A549 (cell line): ENCODE data around the gene TCOF1. TPM values are rescaled to one million over a fixed set of nuclear protein-coding genes. Genes with fewer than 3 reads are reported as not detected.

Source experiments
- ATAC-seq, 2 experiments: fragments of 200-7000 bp in 1 of 2; fragments of >200 bp in 1 of 2; cut with Nextera tagmentation in 1 of 2; cut with Tn5 transposase in 1 of 2; 3 replicates each; pipeline versions ENCODE4 v1.8.0 to v1.9.1; 2018 to 2020; ENCODE audit warnings: mild to moderate bottlenecking in 1 of 2, moderate library complexity in 1 of 2
- CTCF ChIA-PET: fragments of 300-600 bp; sonication (Branson Sonifier 250); formaldehyde crosslinking; extraction: SDS; loops from one replicate; lab custom pipeline; 2021; ENCODE audit warnings: antibody characterized with exemption, inconsistent platforms; lab: Yijun Ruan, JAX
- POLR2A ChIA-PET: fragments of 350-600 bp; formaldehyde crosslinking; extraction: SDS; loops from one replicate; lab custom pipeline; 2021; ENCODE audit warnings: antibody characterized with exemption, inconsistent platforms; lab: Yijun Ruan, JAX
- DNase-seq, 2 experiments: peaks; one replicate each; pipeline versions ENCODE4 v3.0.0 to v3.0.0-alpha.2; 2011 to 2016; ENCODE audit warnings: low read depth in 1 of 2, low spot score in 1 of 2
- FAIRE-seq: peaks from 2 replicates; lab custom pipeline; 2011; peaks lifted over from hg19 to GRCh38; lab: Jason Lieb, UNC
- H3K27ac ChIP-seq, 2 experiments: fragments of >200 bp; sonication (Bioruptor Twin); formaldehyde crosslinking; 3 replicates each; pipeline ENCODE4 v1.5.1; 2016 to 2017
- H3K4me1 ChIP-seq: fragments of >200 bp; sonication (Bioruptor Twin); formaldehyde crosslinking; 3 replicates; pipeline ENCODE4 v1.6.1; 2016
- H3K4me2 ChIP-seq: fragments of >200 bp; sonication (Bioruptor Twin); formaldehyde crosslinking; 3 replicates; pipeline ENCODE4 v1.6.1; 2016
- H3K4me3 ChIP-seq: fragments of >200 bp; sonication (Bioruptor Twin); formaldehyde crosslinking; 3 replicates; pipeline ENCODE4 v1.5.1; 2016
- H3K9me3 ChIP-seq: fragments of >200 bp; sonication (Bioruptor Twin); formaldehyde crosslinking; 3 replicates; pipeline ENCODE4 v1.6.1; 2016
- BHLHE40 ChIP-seq: IDR thresholded peaks from 2 replicates; pipeline ENCODE4 v1.6.1; 2012; ENCODE audit warnings: low read depth, low read length, inconsistent platforms
- CBX8 ChIP-seq: fragments of 200-600 bp; sonication (generic); IDR thresholded peaks from 2 replicates; pipeline ENCODE4 v1.6.1; 2016
- CEBPB ChIP-seq, 2 experiments: fragments of >200 bp in 1 of 2; sonication (Bioruptor Twin) in 1 of 2; formaldehyde crosslinking in 1 of 2; IDR thresholded peaks; 2 replicates each; pipeline ENCODE4 v1.6.1; 2012 to 2016
- EHF ChIP-seq: fragments of 250-450 bp; sonication (Bioruptor Pico); IDR thresholded peaks from 2 replicates; pipeline ENCODE4 v1.5.0; 2020; ENCODE audit warnings: mild to moderate bottlenecking
- EHMT2 ChIP-seq: fragments of 200-600 bp; sonication (generic); IDR thresholded peaks from 2 replicates; pipeline ENCODE4 v1.6.1; 2016; ENCODE audit warnings: antibody characterized with exemption, low read depth, mild to moderate bottlenecking, moderate library complexity
- ESRRA ChIP-seq: fragments of 150-350 bp; IDR thresholded peaks from 2 replicates; pipeline ENCODE4 v1.6.1; 2014; ENCODE audit warnings: mild to moderate bottlenecking, low read length, borderline replicate concordance
- FOSL2 ChIP-seq, 2 experiments: fragments of 450-650 bp in 1 of 2; fragments of >200 bp in 1 of 2; sonication (Bioruptor Twin) in 1 of 2; formaldehyde crosslinking; IDR thresholded peaks; 2 replicates each; pipeline versions ENCODE4 v1.5.0 to v1.6.1; 2016 to 2020; ENCODE audit warnings: mild to moderate bottlenecking in 1 of 2, moderate library complexity in 1 of 2
- FOXS1 ChIP-seq: fragments of 250-450 bp; sonication (Bioruptor Pico); IDR thresholded peaks from 2 replicates; pipeline ENCODE4 v1.5.0; 2020; ENCODE audit warnings: mild to moderate bottlenecking, moderate library complexity
- GATA3 ChIP-seq: IDR thresholded peaks from 2 replicates; pipeline ENCODE4 v1.6.1; 2012; ENCODE audit warnings: borderline replicate concordance
- HOXB13 ChIP-seq: fragments of 250-450 bp; sonication (Bioruptor Pico); IDR thresholded peaks from 2 replicates; pipeline ENCODE4 v1.5.0; 2020; ENCODE audit warnings: low read depth, mild to moderate bottlenecking, moderate library complexity
- HOXB5 ChIP-seq: fragments of 250-450 bp; sonication (Bioruptor Pico); IDR thresholded peaks from 2 replicates; pipeline ENCODE4 v1.5.0; 2020; ENCODE audit warnings: mild to moderate bottlenecking, moderate library complexity
- KDM1A ChIP-seq: fragments of 200-600 bp; sonication (generic); IDR thresholded peaks from 2 replicates; pipeline ENCODE4 v1.6.1; 2016; ENCODE audit warnings: low read depth, mild to moderate bottlenecking
- KDM5A ChIP-seq: fragments of 200-600 bp; sonication (generic); IDR thresholded peaks from 2 replicates; pipeline ENCODE4 v1.6.1; 2016; ENCODE audit warnings: antibody characterized with exemption, mild to moderate bottlenecking
- MAFK ChIP-seq: fragments of 450-650 bp; IDR thresholded peaks from 2 replicates; pipeline ENCODE4 v1.6.1; 2014; ENCODE audit not compliant: partially characterized antibody
- NFE2L2 ChIP-seq: fragments of 150-350 bp; conservative IDR thresholded peaks from 2 replicates; pipeline ENCODE4 v1.6.1; 2014; ENCODE audit warnings: low read length
- NPAS2 ChIP-seq: fragments of 250-450 bp; sonication (Bioruptor Pico); IDR thresholded peaks from 2 replicates; pipeline ENCODE4 v1.8.0; 2022; ENCODE audit warnings: mild to moderate bottlenecking, moderate library complexity, borderline replicate concordance
- POLR2A ChIP-seq: IDR thresholded peaks from 2 replicates; pipeline ENCODE4 v1.6.1; 2012; ENCODE audit warnings: mild to moderate bottlenecking, low read length
- RAD21 ChIP-seq, 2 experiments: fragments of >200 bp in 1 of 2; sonication (Bioruptor Twin) in 1 of 2; formaldehyde crosslinking in 1 of 2; IDR thresholded peaks in 1 of 2; conservative IDR thresholded peaks in 1 of 2; 2 replicates in 1 of 2; 3 replicates in 1 of 2; pipeline ENCODE4 v1.6.1; 2012 to 2018; ENCODE audit warnings: inconsistent platforms in 1 of 2
- RARB ChIP-seq: fragments of 250-450 bp; sonication (Bioruptor Pico); IDR thresholded peaks from 2 replicates; pipeline ENCODE4 v1.8.0; 2021; ENCODE audit warnings: mild to moderate bottlenecking, moderate library complexity
- RFX5 ChIP-seq: fragments of 450-650 bp; IDR thresholded peaks from 2 replicates; pipeline ENCODE4 v1.7.1; 2014; ENCODE audit warnings: antibody characterized with exemption, mild to moderate bottlenecking, moderate library complexity
- ZSCAN20 ChIP-seq: fragments of 250-450 bp; sonication (Bioruptor Pico); IDR thresholded peaks from 2 replicates; pipeline ENCODE4 v1.8.0; 2022; ENCODE audit warnings: mild to moderate bottlenecking, moderate library complexity
- WGBS: methylation state at CpG from one replicate; pipeline ENCODE4 v1.1.6; 2017; ENCODE audit errors: missing lambda C conversion rate; 5-methylcytosine and 5-hydroxymethylcytosine counted together
- polyA plus RNA-seq, 4 experiments: library from polyadenylated mRNA; depleted of rRNA in 3 of 4; stranded (reverse); fragments of >200 nt; fragmentation: RNase III in 1 of 4; extraction: RNeasy Plus Mini Kit Qiagen cat#74134 plus additional on column Dnase treatment in 1 of 4; gene quantifications; 2 replicates in 3 of 4; 3 replicates in 1 of 4; pipeline ENCODE4 v1.2.3, GENCODE V29; 2011 to 2017
- TF ChIP-seq, protein P1 (sequence below): fragments of 450-650 bp; IDR thresholded peaks from 2 replicates; pipeline ENCODE4 v1.6.1; 2014; ENCODE audit warnings: antibody characterized with exemption
- TF ChIP-seq, protein P2 (sequence below): fragments of >200 bp; sonication (Bioruptor Twin); formaldehyde crosslinking; IDR thresholded peaks from 2 replicates; pipeline ENCODE4 v1.6.1; 2016
- TF ChIP-seq, protein P3 (sequence below): fragments of 150-350 bp; IDR thresholded peaks from 2 replicates; pipeline ENCODE4 v1.6.1; 2014; ENCODE audit warnings: low read depth, mild to moderate bottlenecking, low read length
- TF ChIP-seq, protein P4 (sequence below): IDR thresholded peaks from 2 replicates; pipeline ENCODE4 v1.6.1; 2012
- TF ChIP-seq, protein P5 (sequence below): fragments of >200 bp; sonication (Bioruptor Twin); formaldehyde crosslinking; IDR thresholded peaks from 3 replicates; pipeline ENCODE4 v1.5.1; 2016
- TF ChIP-seq, protein P6 (sequence below): fragments of 250-450 bp; sonication (Bioruptor Pico); IDR thresholded peaks from 2 replicates; pipeline ENCODE4 v1.5.0; 2020; ENCODE audit warnings: low read depth, mild to moderate bottlenecking, moderate library complexity
- TF ChIP-seq, protein P7 (sequence below): fragments of >200 bp; sonication (Bioruptor Twin); formaldehyde crosslinking; IDR thresholded peaks from 3 replicates; pipeline ENCODE4 v1.6.1; 2016

Gene TCOF1
- polyA plus RNA-seq, 2 of the 4 experiments (the other 2 are of a cell fraction) = 17.5 to 47.1 TPM

DNA sequence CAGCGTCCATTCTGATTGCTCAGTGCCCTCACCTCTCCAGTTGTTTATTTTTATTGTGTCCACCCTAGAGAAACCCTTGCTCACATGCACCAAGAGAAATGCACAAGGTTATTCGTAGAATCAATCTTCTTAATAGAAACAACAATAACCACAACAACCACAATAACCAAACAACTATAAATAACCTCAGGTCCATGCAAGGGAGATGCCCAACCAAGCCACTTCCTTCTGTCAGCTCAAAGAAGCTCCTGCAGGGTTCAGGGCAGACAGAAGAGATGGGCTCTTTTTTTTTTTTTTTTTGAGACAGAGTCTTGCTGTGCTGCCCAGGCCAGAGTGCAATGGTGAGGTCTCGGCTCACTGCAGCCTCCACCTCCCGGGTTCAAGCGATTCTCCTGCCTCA is 14.9 kb upstream of the TCOF1 start:
- FAIRE-seq (no peak), ATAC-seq (no peak), DNase-seq (no peak)
- Histone ChIP-seq H3K4me2 (no peak overlapping the region), H3K4me3 (no peak overlapping the region), H3K27ac (no peak overlapping the region), H3K4me1 (peaks cover 5% of the 10 kb centered on the region; the same call in 1 of the 3 replicates), H3K9me3 (no peaks in the 10 kb centered on the region)
- POLR2A ChIA-PET = no interaction called here
- 85% methylated on average over 5 of the region's 5 CpGs for WGBS
- TF ChIP-seq KDM1A = no peak
- TF ChIP-seq, protein P1, sequence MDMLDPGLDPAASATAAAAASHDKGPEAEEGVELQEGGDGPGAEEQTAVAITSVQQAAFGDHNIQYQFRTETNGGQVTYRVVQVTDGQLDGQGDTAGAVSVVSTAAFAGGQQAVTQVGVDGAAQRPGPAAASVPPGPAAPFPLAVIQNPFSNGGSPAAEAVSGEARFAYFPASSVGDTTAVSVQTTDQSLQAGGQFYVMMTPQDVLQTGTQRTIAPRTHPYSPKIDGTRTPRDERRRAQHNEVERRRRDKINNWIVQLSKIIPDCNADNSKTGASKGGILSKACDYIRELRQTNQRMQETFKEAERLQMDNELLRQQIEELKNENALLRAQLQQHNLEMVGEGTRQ = no peak
- TF ChIP-seq CBX8 = no peak
- no peak for TF ChIP-seq RARB (CRISPR knock-in tag)
- no peak for TF ChIP-seq MAFK
- no peak for TF ChIP-seq GATA3
- TF ChIP-seq, protein P2, sequence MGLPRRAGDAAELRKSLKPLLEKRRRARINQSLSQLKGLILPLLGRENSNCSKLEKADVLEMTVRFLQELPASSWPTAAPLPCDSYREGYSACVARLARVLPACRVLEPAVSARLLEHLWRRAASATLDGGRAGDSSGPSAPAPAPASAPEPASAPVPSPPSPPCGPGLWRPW = no peak
- CTCF ChIA-PET = interaction anchor here (0.7 to 5.7 kb wide), 4 partner anchors 8 to 125 kb away, joined by 3 to 56 read pairs (median 4); no protein-coding TSS in a partner anchor

DNA sequence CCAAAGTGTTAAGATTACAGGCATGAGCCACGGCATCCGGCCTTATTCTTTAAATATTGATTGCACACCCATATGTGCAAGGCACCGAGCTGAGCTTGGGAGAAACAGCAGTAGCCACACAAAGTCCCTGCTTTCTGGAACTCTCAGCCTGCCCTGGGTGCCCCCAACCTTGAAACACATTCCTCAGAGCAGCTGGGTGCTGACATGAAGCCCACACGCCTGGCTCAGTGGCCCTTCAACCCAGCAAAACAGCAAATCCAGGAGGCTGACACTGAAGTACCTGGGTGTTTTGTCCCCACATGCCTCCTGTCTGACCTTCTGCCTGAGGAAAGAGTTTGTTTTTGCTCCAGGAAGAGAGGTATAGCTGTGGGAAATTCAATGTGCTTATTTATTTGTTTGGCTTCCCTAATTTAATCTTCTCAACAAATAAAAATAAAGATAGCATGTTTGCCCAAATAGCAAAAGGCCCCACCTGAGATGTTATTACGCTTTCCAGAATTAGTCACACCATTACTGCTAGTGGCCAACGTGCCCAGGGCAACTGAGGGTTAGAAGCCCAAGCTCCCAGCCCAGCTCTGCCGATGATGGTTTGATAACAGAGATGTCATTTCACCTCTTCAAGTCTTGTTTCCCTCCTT is 13.4 kb upstream of the TCOF1 start:
- ATAC-seq = no peak
- WGBS = 68% methylated on average over 7 of the region's 7 CpGs
- POLR2A ChIA-PET = no interaction called here
- H3K4me3 ChIP-seq = no peak overlapping the region
- H3K27ac ChIP-seq = peak overlapping the region in 1 of 2 experiments; percentile 59; a peak in 2 of 6 replicates
- no peak for DNase-seq
- CTCF ChIA-PET = interaction anchor here (0.6 to 5.7 kb wide), 6 partner anchors 7 to 708 kb away, joined by 3 to 56 read pairs (median 6); partner anchors contain the start of gene ARSI
- no peak for FAIRE-seq
- peaks cover 9% of the 10 kb centered on the region for H3K4me1 ChIP-seq
- TF ChIP-seq POLR2A (no peak), EHF (no peak), FOSL2 (IDR thresholded peaks at IDR 0.05) (no peak), FOSL2 (CRISPR knock-in tag; IDR thresholded peaks at IDR 0.05) (no peak), RAD21 (conservative IDR thresholded peaks at IDR 0.05 in 1 of 2, IDR thresholded peaks at IDR 0.05 in 1 of 2) (no peak), CEBPB (IDR thresholded peaks at IDR 0.05) (no peak), ZSCAN20 (no peak), NPAS2 (CRISPR knock-in tag) (no peak), HOXB5 (CRISPR knock-in tag) (no peak)
- TF ChIP-seq, protein P3, sequence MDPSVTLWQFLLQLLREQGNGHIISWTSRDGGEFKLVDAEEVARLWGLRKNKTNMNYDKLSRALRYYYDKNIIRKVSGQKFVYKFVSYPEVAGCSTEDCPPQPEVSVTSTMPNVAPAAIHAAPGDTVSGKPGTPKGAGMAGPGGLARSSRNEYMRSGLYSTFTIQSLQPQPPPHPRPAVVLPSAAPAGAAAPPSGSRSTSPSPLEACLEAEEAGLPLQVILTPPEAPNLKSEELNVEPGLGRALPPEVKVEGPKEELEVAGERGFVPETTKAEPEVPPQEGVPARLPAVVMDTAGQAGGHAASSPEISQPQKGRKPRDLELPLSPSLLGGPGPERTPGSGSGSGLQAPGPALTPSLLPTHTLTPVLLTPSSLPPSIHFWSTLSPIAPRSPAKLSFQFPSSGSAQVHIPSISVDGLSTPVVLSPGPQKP = no peak
- TF ChIP-seq, protein P4, sequence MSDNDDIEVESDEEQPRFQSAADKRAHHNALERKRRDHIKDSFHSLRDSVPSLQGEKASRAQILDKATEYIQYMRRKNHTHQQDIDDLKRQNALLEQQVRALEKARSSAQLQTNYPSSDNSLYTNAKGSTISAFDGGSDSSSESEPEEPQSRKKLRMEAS = no peak
- no peak overlapping the region for H3K4me2 ChIP-seq
- no peaks in the 10 kb centered on the region for H3K9me3 ChIP-seq

DNA sequence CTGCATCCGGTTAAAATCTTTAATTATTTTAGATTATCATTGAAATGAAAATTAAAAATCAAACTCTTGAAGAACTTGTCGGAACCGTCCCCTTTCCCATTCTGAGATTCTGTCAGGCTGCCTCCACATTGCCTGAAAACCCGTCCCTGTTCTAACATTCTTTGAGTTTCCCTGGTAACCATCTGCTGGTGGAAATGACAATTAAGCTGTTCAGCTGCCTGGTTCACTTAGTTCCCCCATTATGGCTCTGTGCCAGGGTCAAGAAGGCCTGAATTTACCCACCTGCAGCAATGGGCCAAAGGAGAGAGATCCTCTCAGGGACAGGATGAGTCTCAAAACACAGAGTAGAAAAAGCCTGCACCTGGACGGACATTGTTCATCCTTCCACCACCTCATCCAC is 11.8 kb upstream of the TCOF1 start:
- DNase-seq (no peak), ATAC-seq (no peak), FAIRE-seq (no peak)
- ChIA-PET CTCF (interaction anchor here (1.0 to 1.4 kb wide), 3 partner anchors 9 to 91 kb away, joined by 3 read pairs; no protein-coding TSS in a partner anchor), POLR2A (no interaction called here)
- no peak overlapping the region for H3K4me3 ChIP-seq
- no peak overlapping the region for H3K27ac ChIP-seq
- no peak overlapping the region for H3K4me2 ChIP-seq
- 92% methylated on average over 5 of the region's 5 CpGs for WGBS
- peaks cover 25% of the 10 kb centered on the region for H3K4me1 ChIP-seq
- H3K9me3 ChIP-seq = no peaks in the 10 kb centered on the region
- TF ChIP-seq, protein P5, sequence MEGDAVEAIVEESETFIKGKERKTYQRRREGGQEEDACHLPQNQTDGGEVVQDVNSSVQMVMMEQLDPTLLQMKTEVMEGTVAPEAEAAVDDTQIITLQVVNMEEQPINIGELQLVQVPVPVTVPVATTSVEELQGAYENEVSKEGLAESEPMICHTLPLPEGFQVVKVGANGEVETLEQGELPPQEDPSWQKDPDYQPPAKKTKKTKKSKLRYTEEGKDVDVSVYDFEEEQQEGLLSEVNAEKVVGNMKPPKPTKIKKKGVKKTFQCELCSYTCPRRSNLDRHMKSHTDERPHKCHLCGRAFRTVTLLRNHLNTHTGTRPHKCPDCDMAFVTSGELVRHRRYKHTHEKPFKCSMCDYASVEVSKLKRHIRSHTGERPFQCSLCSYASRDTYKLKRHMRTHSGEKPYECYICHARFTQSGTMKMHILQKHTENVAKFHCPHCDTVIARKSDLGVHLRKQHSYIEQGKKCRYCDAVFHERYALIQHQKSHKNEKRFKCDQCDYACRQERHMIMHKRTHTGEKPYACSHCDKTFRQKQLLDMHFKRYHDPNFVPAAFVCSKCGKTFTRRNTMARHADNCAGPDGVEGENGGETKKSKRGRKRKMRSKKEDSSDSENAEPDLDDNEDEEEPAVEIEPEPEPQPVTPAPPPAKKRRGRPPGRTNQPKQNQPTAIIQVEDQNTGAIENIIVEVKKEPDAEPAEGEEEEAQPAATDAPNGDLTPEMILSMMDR = no peak
- TF ChIP-seq, protein P6, sequence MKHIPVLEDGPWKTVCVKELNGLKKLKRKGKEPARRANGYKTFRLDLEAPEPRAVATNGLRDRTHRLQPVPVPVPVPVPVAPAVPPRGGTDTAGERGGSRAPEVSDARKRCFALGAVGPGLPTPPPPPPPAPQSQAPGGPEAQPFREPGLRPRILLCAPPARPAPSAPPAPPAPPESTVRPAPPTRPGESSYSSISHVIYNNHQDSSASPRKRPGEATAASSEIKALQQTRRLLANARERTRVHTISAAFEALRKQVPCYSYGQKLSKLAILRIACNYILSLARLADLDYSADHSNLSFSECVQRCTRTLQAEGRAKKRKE = no peak
- TF ChIP-seq RAD21 (conservative IDR thresholded peaks at IDR 0.05 in 1 of 2, IDR thresholded peaks at IDR 0.05 in 1 of 2) = no peak
- TF ChIP-seq FOXS1 = no peak
- TF ChIP-seq FOSL2 (IDR thresholded peaks at IDR 0.05) = no peak
- no peak for TF ChIP-seq FOSL2 (CRISPR knock-in tag; IDR thresholded peaks at IDR 0.05)
- TF ChIP-seq, protein P7, sequence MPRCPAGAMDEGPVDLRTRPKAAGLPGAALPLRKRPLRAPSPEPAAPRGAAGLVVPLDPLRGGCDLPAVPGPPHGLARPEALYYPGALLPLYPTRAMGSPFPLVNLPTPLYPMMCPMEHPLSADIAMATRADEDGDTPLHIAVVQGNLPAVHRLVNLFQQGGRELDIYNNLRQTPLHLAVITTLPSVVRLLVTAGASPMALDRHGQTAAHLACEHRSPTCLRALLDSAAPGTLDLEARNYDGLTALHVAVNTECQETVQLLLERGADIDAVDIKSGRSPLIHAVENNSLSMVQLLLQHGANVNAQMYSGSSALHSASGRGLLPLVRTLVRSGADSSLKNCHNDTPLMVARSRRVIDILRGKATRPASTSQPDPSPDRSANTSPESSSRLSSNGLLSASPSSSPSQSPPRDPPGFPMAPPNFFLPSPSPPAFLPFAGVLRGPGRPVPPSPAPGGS = no peak
- TF ChIP-seq NFE2L2 = no peak
- no peak for TF ChIP-seq ESRRA
- no peak for TF ChIP-seq RFX5
- TF ChIP-seq EHMT2 = no peak
- TF ChIP-seq KDM1A = no peak
- no peak for TF ChIP-seq NPAS2 (CRISPR knock-in tag)
- no peak for TF ChIP-seq BHLHE40
- no peak for TF ChIP-seq HOXB13 (CRISPR knock-in tag)
- TF ChIP-seq KDM5A = no peak
